ENCODE measurements around the gene ABHD18. TPM values are rescaled to one million over a fixed set of nuclear protein-coding genes. Genes with fewer than 3 reads are reported as not detected.
"Not testable (repeated sequence)": the region's sequence is repeated elsewhere in the genome, so short reads cannot be mapped to it uniquely, and the experiment has no call there.

Gene ABHD18
- total RNA-seq (10 to 100 TPM; 20.3 to 22.5 TPM), total RNA-seq (33.4 to 47.9 reads per million in 2 donors)

- Mint-ChIP-seq H3K36me3 (ENCODE audit: low read depth) (peaks cover 2% of the 10 kb centered on the region), H3K4me1 (peaks cover 28% of the 10 kb centered on the region), H3K27me3 (no peaks in the 10 kb centered on the region), H3K27ac (peak within 1 kb of the TSS; percentile 96), H3K4me3 (peak within 1 kb of the TSS; percentile 97)
- peak; percentile 98 to 99 (median 99) for DNase-seq
- ATAC-seq = peak; percentile 95
- no peaks in the 10 kb centered on the region for H3K9me3 ChIP-seq (ENCODE audit: control insufficient read depth, low read length, poor library complexity, severe bottlenecking)
Observed at GRCh38 chr4:127965062-127965802, at the start of gene ABHD18, which contains the start of gene MFSD8. TSS of gene ABHD18 (plus strand) at chr4:127965406. CDS start at chr4:127982956, 17,550 bp downstream. TSS of gene MFSD8 (minus strand) at chr4:127965173. CDS start at chr4:127965133, 40 bp downstream.

GRCh38 chr4:127916512-127916911 is 48.7 kb upstream of the ABHD18 start:
- no peaks in the 10 kb centered on the region for H3K9me3 ChIP-seq (ENCODE audit: control insufficient read depth, low read length, poor library complexity, severe bottlenecking)
- H3K4me1 Mint-ChIP-seq = peaks cover 2% of the 10 kb centered on the region
- ATAC-seq (no peak), DNase-seq (no peak)
- no peaks in the 10 kb centered on the region for H3K27me3 Mint-ChIP-seq
- H3K4me3 Mint-ChIP-seq = no peak overlapping the region
- H3K27ac Mint-ChIP-seq = no peak overlapping the region
- peaks cover 7% of the 10 kb centered on the region for H3K36me3 Mint-ChIP-seq (ENCODE audit: low read depth)

- peaks cover 2% of the 10 kb centered on the region for H3K4me1 Mint-ChIP-seq
- H3K9me3 ChIP-seq (ENCODE audit: control insufficient read depth, low read length, poor library complexity, severe bottlenecking) = no peaks in the 10 kb centered on the region
- no peak overlapping the region for H3K27ac Mint-ChIP-seq
- H3K4me3 Mint-ChIP-seq = no peak overlapping the region
- DNase-seq = no peak
- H3K27me3 Mint-ChIP-seq = no peaks in the 10 kb centered on the region
- H3K36me3 Mint-ChIP-seq (ENCODE audit: low read depth) = peaks cover 7% of the 10 kb centered on the region
- ATAC-seq = no peak
Observed at GRCh38 chr4:127917151-127917550, 48.1 kb upstream of the ABHD18 start.

GRCh38 chr4:127920521-127920920 is 44.7 kb upstream of the ABHD18 start:
- no peak overlapping the region for H3K4me3 Mint-ChIP-seq
- peaks cover 2% of the 10 kb centered on the region for H3K4me1 Mint-ChIP-seq
- ATAC-seq = no peak
- no peaks in the 10 kb centered on the region for H3K27me3 Mint-ChIP-seq
- no peaks in the 10 kb centered on the region for H3K9me3 ChIP-seq (ENCODE audit: control insufficient read depth, low read length, poor library complexity, severe bottlenecking)
- no peak overlapping the region for H3K27ac Mint-ChIP-seq
- peaks cover 9% of the 10 kb centered on the region for H3K36me3 Mint-ChIP-seq (ENCODE audit: low read depth)
- no peak for DNase-seq

GRCh38 chr4:127922226-127922625 is 43.0 kb upstream of the ABHD18 start:
- Mint-ChIP-seq H3K27ac (no peak overlapping the region), H3K36me3 (ENCODE audit: low read depth) (peaks cover 12% of the 10 kb centered on the region), H3K4me3 (no peak overlapping the region), H3K27me3 (no peaks in the 10 kb centered on the region), H3K4me1 (peaks cover 2% of the 10 kb centered on the region)
- H3K9me3 ChIP-seq (ENCODE audit: control insufficient read depth, low read length, poor library complexity, severe bottlenecking) = no peaks in the 10 kb centered on the region
- ATAC-seq (no peak), DNase-seq (no peak)

GRCh38 chr4:127925720-127926119 is 39.5 kb upstream of the ABHD18 start:
- H3K4me1 Mint-ChIP-seq; H3K9me3 ChIP-seq (ENCODE audit: control insufficient read depth, low read length, poor library complexity, severe bottlenecking); DNase-seq; H3K36me3 Mint-ChIP-seq (ENCODE audit: low read depth); H3K4me3 Mint-ChIP-seq; H3K27me3 Mint-ChIP-seq; ATAC-seq; H3K27ac Mint-ChIP-seq: not testable (repeated sequence)

GRCh38 chr4:127930175-127930574 is 35.0 kb upstream of the ABHD18 start:
- DNase-seq = no peak
- no peak overlapping the region for H3K4me3 Mint-ChIP-seq
- H3K4me1 Mint-ChIP-seq = no peaks in the 10 kb centered on the region
- H3K9me3 ChIP-seq (ENCODE audit: control insufficient read depth, low read length, poor library complexity, severe bottlenecking) = no peaks in the 10 kb centered on the region
- no peak overlapping the region for H3K27ac Mint-ChIP-seq
- ATAC-seq = no peak
- H3K36me3 Mint-ChIP-seq (ENCODE audit: low read depth) = peaks cover 7% of the 10 kb centered on the region
- H3K27me3 Mint-ChIP-seq = no peaks in the 10 kb centered on the region

- not testable (repeated sequence) for ATAC-seq; H3K27ac Mint-ChIP-seq; H3K9me3 ChIP-seq (ENCODE audit: control insufficient read depth, low read length, poor library complexity, severe bottlenecking); H3K4me1 Mint-ChIP-seq; H3K27me3 Mint-ChIP-seq; H3K36me3 Mint-ChIP-seq (ENCODE audit: low read depth); H3K4me3 Mint-ChIP-seq; DNase-seq
Observed at GRCh38 chr4:127931836-127932235, 33.4 kb upstream of the ABHD18 start.

- ATAC-seq (no peak), DNase-seq (no peak)
- Mint-ChIP-seq H3K4me1 (peaks cover 7% of the 10 kb centered on the region), H3K4me3 (no peak overlapping the region), H3K36me3 (ENCODE audit: low read depth) (peaks cover 9% of the 10 kb centered on the region), H3K27me3 (no peaks in the 10 kb centered on the region), H3K27ac (peak overlapping the region; percentile 17)
- no peaks in the 10 kb centered on the region for H3K9me3 ChIP-seq (ENCODE audit: control insufficient read depth, low read length, poor library complexity, severe bottlenecking)
Observed at GRCh38 chr4:127936974-127937373, 28.2 kb upstream of the ABHD18 start.

GRCh38 chr4:127957105-127957504 is 8.1 kb upstream of the ABHD18 start:
- Mint-ChIP-seq H3K36me3 (ENCODE audit: low read depth) (no peaks in the 10 kb centered on the region), H3K4me1 (peaks cover 5% of the 10 kb centered on the region), H3K27me3 (no peaks in the 10 kb centered on the region), H3K4me3 (no peak overlapping the region), H3K27ac (no peak overlapping the region)
- H3K9me3 ChIP-seq (ENCODE audit: control insufficient read depth, low read length, poor library complexity, severe bottlenecking) = no peaks in the 10 kb centered on the region
- ATAC-seq (no peak), DNase-seq (no peak)

GRCh38 chr4:127959794-127960193 is 5.4 kb upstream of the ABHD18 start:
- Mint-ChIP-seq H3K4me3 (no peak overlapping the region), H3K27me3 (no peaks in the 10 kb centered on the region), H3K27ac (no peak overlapping the region), H3K4me1 (peaks cover 18% of the 10 kb centered on the region), H3K36me3 (ENCODE audit: low read depth) (no peaks in the 10 kb centered on the region)
- ATAC-seq (no peak), DNase-seq (no peak)
- no peaks in the 10 kb centered on the region for H3K9me3 ChIP-seq (ENCODE audit: control insufficient read depth, low read length, poor library complexity, severe bottlenecking)

- H3K27me3 Mint-ChIP-seq; H3K9me3 ChIP-seq (ENCODE audit: control insufficient read depth, low read length, poor library complexity, severe bottlenecking); ATAC-seq; H3K36me3 Mint-ChIP-seq (ENCODE audit: low read depth): not testable (repeated sequence)
- H3K27ac Mint-ChIP-seq = peak overlapping the region; percentile 76
- peaks cover 29% of the 10 kb centered on the region for H3K4me1 Mint-ChIP-seq
- DNase-seq = peak in 1 of 3 donors; percentile 17
- peak overlapping the region; percentile 86 for H3K4me3 Mint-ChIP-seq
Observed at GRCh38 chr4:127963633-127964398, 1.4 kb upstream of the ABHD18 start.

- peak overlapping the region; percentile 96 for H3K27ac Mint-ChIP-seq
- not testable (repeated sequence) for H3K9me3 ChIP-seq (ENCODE audit: control insufficient read depth, low read length, poor library complexity, severe bottlenecking); H3K36me3 Mint-ChIP-seq (ENCODE audit: low read depth); H3K27me3 Mint-ChIP-seq
- peaks cover 28% of the 10 kb centered on the region for H3K4me1 Mint-ChIP-seq
- peak; percentile 4 to 21 (median 20) for DNase-seq
- peak overlapping the region; percentile 97 for H3K4me3 Mint-ChIP-seq
- ATAC-seq = peak; percentile 19
Observed at GRCh38 chr4:127964426-127965061, 662 bp upstream of the ABHD18 start.

All from T-helper 17 cell (primary cell).